ENCODE results near the gene DMPK.

Gene DMPK, protein sequence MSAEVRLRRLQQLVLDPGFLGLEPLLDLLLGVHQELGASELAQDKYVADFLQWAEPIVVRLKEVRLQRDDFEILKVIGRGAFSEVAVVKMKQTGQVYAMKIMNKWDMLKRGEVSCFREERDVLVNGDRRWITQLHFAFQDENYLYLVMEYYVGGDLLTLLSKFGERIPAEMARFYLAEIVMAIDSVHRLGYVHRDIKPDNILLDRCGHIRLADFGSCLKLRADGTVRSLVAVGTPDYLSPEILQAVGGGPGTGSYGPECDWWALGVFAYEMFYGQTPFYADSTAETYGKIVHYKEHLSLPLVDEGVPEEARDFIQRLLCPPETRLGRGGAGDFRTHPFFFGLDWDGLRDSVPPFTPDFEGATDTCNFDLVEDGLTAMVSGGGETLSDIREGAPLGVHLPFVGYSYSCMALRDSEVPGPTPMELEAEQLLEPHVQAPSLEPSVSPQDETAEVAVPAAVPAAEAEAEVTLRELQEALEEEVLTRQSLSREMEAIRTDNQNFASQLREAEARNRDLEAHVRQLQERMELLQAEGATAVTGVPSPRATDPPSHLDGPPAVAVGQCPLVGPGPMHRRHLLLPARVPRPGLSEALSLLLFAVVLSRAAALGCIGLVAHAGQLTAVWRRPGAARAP

DNA sequence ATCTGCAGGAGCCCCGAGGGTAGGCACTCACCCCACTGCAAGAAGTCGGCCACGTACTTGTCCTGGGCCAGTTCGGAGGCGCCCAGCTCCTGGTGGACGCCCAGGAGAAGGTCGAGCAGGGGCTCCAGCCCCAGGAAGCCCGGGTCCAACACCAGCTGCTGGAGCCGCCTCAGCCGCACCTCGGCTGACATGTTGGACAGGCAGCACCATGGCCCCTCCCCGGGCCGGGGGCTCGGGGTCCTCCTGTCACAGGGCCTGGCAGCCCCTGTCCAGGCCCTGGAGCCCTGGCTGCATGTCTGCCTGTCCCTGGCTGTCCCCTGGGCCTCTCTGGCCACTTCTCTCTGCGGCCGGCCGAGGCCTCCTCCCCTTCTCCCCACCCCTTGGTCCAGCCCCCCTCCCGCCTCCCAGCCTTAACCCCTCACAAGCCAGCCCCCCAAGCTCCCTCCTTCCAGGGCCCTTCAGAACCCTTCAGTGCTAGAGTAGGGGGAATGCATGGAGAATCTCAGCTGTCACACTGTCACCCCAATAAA, at the start of gene DMPK:
Gene DMPK (minus strand): TSS at position 329 of the 530 bp plus-strand sequence. CDS start 138 bp downstream, at position 191.
- Mint-ChIP-seq H3K27me3 (ENCODE audit: low read depth) (no peaks in the 10 kb centered on the region), H3K36me3 (ENCODE audit: low read depth) (peaks cover 12% of the 10 kb centered on the region), H3K4me1 (peaks cover 33% of the 10 kb centered on the region), H3K4me3 (peak within 1 kb of the TSS; percentile 37 to 86 (median 83)), H3K9me3 (no peaks in the 10 kb centered on the region), H3K27ac (peak within 1 kb of the TSS; percentile 51 to 63 (median 60))
- TF ChIP-seq, protein P1, sequence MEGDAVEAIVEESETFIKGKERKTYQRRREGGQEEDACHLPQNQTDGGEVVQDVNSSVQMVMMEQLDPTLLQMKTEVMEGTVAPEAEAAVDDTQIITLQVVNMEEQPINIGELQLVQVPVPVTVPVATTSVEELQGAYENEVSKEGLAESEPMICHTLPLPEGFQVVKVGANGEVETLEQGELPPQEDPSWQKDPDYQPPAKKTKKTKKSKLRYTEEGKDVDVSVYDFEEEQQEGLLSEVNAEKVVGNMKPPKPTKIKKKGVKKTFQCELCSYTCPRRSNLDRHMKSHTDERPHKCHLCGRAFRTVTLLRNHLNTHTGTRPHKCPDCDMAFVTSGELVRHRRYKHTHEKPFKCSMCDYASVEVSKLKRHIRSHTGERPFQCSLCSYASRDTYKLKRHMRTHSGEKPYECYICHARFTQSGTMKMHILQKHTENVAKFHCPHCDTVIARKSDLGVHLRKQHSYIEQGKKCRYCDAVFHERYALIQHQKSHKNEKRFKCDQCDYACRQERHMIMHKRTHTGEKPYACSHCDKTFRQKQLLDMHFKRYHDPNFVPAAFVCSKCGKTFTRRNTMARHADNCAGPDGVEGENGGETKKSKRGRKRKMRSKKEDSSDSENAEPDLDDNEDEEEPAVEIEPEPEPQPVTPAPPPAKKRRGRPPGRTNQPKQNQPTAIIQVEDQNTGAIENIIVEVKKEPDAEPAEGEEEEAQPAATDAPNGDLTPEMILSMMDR (IDR thresholded peaks at IDR 0.05; ENCODE audit: unreplicated experiment in 3 of 3), result no peak

DNA sequence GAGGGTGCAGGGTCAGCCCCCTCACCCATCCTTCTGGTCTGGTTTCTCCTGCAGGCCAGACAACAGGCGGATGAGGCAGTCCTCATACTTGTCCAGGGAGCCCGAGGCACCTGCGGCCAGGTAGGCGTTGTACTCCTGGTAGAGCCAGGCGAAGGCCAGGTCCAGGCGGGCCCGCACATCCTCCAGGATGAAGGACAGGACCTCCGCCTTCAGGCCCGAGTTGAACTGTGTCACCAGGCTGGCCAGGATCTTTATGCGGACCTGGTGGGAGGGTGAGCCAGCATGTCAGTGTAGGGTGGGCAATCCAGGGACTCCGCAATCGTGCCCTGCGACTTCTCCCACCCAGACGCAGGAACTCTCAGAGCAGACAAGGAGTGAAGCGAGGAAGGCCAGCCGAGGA, 46.7 kb upstream of the DMPK start:
- no peaks in the 10 kb centered on the region for H3K27me3 Mint-ChIP-seq (ENCODE audit: low read depth)
- TF ChIP-seq, protein P1 (IDR thresholded peaks at IDR 0.05; ENCODE audit: unreplicated experiment in 3 of 3), result no peak
- no peak overlapping the region for H3K4me3 Mint-ChIP-seq
- peaks cover 5% of the 10 kb centered on the region for H3K4me1 Mint-ChIP-seq
- peaks cover 64% of the 10 kb centered on the region for H3K36me3 Mint-ChIP-seq (ENCODE audit: low read depth)
- no peak overlapping the region for H3K27ac Mint-ChIP-seq
- H3K9me3 Mint-ChIP-seq, result no peaks in the 10 kb centered on the region

DNA sequence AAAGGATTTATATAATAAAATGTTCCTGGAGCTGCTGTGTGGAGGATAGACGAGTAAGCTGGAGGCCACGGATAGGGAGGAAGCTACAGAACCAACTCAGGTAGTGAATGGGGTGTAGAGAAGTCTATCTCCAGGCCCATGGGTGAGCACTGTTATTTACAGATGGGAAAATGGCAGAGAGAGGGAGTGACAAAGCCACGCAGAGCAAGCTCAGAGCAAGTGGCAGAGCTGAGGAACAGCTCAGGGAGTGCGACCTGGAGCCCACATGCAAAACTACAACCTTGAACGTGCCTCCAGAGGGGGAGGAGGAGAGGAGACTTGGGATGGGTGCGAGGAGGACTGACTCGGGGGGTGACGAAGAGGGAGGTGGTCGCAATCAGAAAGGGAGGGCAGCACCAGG, 46.2 kb upstream of the DMPK start:
- Mint-ChIP-seq H3K27ac (no peak overlapping the region), H3K4me1 (peaks cover 5% of the 10 kb centered on the region), H3K36me3 (ENCODE audit: low read depth) (peaks cover 62% of the 10 kb centered on the region), H3K4me3 (no peak overlapping the region), H3K9me3 (no peaks in the 10 kb centered on the region), H3K27me3 (ENCODE audit: low read depth) (no peaks in the 10 kb centered on the region)
- TF ChIP-seq, protein P1 (IDR thresholded peaks at IDR 0.05; ENCODE audit: unreplicated experiment in 3 of 3), result no peak

DNA sequence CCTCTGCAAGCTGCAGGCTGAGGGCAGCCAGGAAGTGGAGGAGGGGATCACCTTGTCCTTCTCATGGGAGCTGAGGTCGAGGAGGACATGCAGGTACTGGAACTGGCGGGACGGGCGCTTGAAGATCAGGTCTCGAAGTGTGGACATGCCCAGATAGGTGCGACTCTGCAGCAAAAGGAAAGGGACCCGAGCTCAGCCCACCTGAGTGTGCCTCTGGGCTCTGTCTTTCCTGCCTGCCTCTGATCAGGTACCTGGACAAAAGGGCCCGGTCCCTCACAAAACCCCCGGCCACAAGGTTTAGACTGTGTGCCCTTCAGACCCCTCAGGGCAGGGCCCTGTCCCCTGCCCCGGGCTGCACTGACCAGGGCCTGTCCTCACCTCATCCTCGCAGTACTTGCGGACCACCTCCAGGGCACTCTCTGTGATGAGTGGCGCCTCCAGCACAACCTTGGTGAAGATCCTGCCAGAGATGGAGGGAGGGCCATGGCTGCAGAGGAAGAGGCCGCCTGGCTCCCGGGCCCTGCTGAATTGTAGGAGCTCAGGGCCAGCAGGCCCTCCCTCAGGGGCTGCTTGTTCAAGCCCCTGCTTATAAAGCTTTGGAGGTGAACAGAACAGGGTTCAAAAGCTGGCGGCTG, 45.3 kb upstream of the DMPK start:
- no peaks in the 10 kb centered on the region for H3K27me3 Mint-ChIP-seq (ENCODE audit: low read depth)
- H3K4me1 Mint-ChIP-seq, result peaks cover 5% of the 10 kb centered on the region
- no peaks in the 10 kb centered on the region for H3K9me3 Mint-ChIP-seq
- peaks cover 56% of the 10 kb centered on the region for H3K36me3 Mint-ChIP-seq (ENCODE audit: low read depth)
- H3K27ac Mint-ChIP-seq, result no peak overlapping the region
- no peak overlapping the region for H3K4me3 Mint-ChIP-seq
- TF ChIP-seq, protein P1 (IDR thresholded peaks at IDR 0.05; ENCODE audit: unreplicated experiment in 3 of 3), result no peak

DNA sequence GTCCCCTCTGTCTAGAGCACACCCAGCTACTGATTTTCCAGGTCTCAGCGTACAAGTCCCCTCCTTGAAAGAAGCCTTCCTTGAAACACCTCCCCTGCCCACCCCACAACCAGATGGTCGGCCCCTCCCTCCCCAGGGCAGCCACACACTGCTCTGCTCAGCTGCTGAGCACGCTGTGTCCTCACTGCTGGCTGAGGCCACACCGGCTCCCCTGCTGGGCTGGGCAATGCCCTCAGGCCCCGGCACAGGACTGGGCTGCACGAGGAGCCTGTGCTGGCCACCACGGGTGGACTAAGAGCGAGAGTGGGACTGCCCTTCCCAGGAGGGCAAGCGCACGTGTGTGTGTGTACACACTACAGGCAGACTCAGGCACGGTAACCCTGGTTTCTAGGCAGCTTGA, 44.6 kb upstream of the DMPK start:
- H3K4me1 Mint-ChIP-seq, result peaks cover 5% of the 10 kb centered on the region
- H3K27me3 Mint-ChIP-seq (ENCODE audit: low read depth), result no peaks in the 10 kb centered on the region
- TF ChIP-seq, protein P1 (IDR thresholded peaks at IDR 0.05; ENCODE audit: unreplicated experiment in 3 of 3), result no peak
- no peak overlapping the region for H3K27ac Mint-ChIP-seq
- H3K4me3 Mint-ChIP-seq, result no peak overlapping the region
- H3K9me3 Mint-ChIP-seq, result no peaks in the 10 kb centered on the region
- peaks cover 51% of the 10 kb centered on the region for H3K36me3 Mint-ChIP-seq (ENCODE audit: low read depth)
